SU-DHL-6 (cell line): ENCODE results near the gene LPAR1.

Experiments used
- CTCF ChIP-seq: fragments of 200-600 bp; sonication (generic); IDR thresholded peaks from one replicate; pipeline ENCODE4 v1.5.1; 2017; ENCODE audit warnings: antibody characterized with exemption, mild to moderate bottlenecking, low read length, moderate library complexity; ENCODE audit not compliant: insufficient read depth, poor library complexity, severe bottlenecking
- EZH2phosphoT487 ChIP-seq: fragments of 200-600 bp; sonication (generic), shearing (Covaris generic); conservative IDR thresholded peaks from 2 replicates; pipeline ENCODE4 v1.6.1; 2018; ENCODE audit warnings: mild to moderate bottlenecking, antibody characterized with exemption, low read length, moderate library complexity, mixed read lengths

GRCh38 chr9:111069183-111069582 lies 30.9 kb upstream of the LPAR1 start:
- TF ChIP-seq CTCF: no peak
- no peak for TF ChIP-seq EZH2phosphoT487
